ENCODE data around the gene ACOT4.
"Not testable (repeated sequence)": the region's sequence is repeated elsewhere in the genome, so short reads cannot be mapped to it uniquely, and the experiment has no call there.

Gene ACOT4

DNA sequence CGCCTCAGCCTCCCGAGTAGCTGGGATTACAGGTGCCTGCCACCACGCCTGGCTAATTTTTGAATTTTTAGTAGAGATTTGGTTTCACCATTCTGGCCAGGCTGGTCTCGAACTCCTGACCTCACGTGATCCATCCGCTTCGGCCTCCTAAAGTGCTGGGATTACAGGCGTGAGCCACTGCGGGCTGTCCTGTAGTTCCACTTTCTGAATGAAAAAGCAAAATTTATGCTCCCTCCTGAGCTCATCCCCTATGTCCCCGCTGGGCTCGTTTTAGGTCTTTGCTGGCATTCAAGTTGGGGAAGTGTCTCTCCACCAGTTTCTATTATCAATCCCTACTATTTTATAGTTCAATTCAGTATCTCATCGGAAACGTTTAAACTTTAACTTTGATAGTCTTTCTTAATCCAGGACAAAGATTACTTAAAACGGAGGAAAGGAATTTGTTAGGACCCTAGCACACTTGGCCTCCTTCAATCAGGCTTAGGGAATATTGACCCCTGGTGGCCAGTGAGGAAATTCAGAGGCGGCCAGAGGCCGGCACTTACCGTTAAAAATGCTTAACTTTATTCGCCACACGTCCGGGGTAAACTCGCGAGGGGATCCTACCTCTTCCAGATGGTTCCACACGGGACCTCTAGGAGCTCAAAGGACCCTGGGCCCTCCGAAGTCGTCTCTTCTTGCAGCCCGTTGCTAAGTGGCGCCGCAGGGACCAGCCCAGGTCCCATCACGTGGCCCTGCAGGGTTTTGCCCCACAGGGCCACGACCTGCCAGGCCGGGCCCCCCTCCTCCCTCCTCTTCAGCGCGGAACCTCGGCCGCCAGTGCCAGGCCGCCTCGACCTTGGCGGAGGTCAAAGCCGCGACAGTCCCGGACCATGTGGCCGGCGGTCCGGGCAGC, 41.7 kb downstream of the ACOT4 start:
- DNase-seq, result peak; percentile 66

DNA sequence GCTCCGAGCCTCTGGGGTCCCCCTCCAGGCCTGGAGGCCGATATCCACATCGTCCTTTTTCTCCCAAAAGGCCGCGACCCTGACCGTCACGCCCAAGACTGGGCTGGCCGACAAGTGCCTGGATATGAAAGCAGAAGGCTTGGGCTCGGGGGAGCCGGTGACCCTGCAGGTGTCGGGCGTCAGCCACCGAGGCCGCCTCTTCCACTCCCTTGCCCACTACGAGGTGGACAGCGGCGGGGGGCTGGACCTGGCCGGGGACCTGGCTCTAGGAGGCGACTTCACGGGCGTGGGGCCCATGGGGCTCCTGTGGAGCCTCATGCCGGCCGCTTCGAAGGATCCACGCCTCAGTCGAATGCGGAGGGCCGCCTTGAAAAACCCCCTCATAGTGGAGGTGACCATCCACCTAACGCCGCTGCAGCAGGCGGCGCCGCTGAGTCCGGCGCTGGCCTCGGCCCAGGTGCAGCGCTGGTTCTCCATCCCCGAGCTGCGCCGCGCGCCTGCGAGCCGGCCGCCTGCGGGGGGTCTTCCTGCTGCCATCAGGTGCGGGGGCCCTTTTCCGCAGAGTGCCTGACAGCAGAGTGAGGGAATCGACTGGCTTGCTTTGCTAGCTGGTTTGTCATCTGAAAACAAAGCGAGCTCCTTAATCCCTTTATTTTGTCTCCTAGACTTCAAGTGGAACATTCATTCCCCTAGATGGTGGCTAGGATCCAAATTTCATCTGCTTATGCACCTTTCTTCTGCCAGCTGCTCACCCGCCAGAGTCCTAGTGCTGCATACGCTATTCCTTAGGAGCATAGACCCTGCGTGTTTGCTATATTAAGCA, 42.5 kb downstream of the ACOT4 start:
- no peak for DNase-seq

DNA sequence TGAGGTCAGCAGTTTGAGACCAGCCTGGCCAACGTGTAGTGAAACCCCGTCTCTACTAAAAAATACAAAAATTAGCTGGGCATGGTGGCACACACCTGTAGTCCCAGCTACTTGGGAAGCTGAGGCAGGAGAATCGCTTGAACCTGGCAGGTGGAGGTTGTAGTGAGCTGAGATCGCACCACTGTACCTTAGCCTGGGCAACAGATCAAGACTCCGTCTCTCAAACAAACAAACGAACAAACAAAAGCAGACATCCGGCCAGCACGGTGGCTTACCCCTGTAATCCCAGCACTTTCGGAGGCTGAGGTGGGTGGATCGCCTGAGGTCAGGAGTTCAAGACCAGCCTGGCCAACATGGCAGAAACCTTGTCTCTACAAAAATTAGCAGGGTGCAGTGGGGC, 44.7 kb downstream of the ACOT4 start:
- DNase-seq, result not testable (repeated sequence)

DNA sequence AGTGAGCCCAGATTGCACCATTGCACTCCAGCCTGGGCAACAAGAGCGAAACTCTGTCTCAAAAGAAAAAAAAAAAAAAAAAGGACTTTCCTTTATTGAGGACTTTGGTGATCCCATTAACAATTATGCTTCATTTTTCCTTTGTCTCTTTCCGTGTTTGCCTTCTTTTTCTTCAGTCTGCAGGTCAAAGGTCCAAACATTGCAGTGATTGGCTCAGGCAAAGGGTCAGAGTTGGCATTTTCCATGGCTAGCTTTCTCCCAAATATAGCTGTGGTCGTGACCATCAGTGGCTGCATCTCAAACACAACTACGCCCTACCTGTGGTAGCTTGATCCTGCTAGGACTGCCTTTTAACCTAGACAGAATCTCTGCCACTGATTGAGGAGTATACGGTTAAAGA, 46.2 kb downstream of the ACOT4 start:
- no peak for DNase-seq

DNA sequence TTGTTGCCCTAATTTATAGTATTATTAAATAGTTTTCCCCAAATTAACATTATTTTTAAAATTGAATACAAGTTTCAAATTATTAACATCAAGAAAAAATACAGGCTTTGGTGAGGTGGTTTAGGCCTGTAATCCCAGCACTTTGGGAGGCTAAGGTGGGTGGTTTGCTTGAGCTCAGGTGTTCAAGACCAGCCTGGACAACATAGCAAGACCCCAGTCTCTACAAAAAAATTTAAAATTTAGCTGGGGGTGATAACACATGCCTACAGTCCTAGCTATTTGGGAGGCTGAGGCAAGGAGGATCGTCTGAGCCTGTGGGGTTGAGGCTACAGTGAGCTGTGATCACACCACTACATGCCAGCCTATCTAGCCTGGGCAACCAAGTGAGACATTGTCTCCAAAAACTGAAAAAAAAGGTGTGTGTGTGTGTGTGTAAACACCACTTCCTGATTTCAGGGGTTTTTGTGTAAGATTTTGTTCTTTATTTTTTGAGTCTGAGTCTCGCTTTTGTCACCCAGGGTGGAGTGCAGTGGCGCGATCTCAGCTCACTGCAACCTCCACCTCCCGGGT, 49.2 kb downstream of the ACOT4 start:
- no peak for DNase-seq

DNA sequence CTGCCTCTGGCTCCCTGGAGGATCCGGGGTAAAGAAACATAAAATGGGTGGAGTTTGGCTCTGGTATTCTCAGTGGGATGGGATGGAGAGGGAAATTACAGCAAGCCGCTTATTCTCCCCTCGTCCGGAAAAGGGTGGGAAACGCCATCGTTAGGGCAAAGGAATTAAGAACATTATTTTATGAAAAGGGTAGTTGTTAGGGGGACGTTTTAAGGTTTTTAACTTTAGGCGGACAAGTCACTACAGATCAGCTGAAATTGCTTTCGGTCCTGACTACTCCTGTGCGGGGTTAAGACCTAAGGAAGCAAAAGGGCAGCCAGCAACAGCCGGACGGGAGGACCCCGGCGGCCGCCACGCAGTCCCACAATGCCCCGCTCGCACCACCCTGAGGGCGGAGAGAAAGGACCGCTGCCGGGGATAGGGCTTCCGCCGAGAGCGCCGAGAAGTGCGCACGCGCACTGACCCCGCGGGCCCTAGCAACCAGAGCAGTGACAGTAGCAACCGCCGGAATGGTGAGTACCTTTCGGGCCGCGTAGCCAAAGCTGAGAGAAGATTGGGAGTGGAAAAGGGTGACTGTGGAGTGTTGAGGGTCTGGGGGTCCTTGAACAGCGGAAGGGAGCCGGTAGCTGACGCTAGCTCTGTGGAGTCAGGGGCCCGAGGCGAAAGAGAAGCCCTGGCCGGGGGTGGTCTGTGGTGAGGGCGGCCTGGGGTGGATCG, 53.0 kb downstream of the ACOT4 start, which contains the start of gene DNAL1:
DNAL1 (plus strand) TSS at position 456 of the 717 bp plus-strand sequence; CDS start at position 510, 54 bp downstream.
- DNase-seq, result peak; percentile 90

DNA sequence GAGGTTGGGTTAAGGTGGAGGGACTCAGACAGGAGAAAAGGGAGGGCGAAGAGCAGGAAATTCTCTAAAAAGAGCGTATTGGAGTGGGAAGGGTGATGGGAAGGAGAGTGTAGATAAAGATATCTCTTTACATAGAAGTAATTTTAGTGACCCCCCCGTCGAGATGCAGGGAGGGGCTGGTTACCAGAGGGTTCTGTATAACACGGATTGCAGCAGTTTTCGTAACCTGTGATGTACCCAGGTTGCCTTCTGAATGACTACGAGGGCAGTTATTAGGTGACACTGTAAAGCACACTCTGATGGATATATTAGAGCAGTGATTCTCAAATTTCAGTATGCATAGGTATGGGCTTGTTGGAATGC, 53.6 kb downstream of the ACOT4 start:
- no peak for DNase-seq
